Sigmoid colon (tissue), 7 donors: ENCODE measurements around the gene ERO1A. TPM values are rescaled to one million over a fixed set of nuclear protein-coding genes. Genes with fewer than 3 reads are reported as not detected.

Experiments used
- DNase-seq: peaks from one replicate; pipeline ENCODE4 v3.0.0-alpha.2; 2019
- H3K27ac ChIP-seq, 4 donors: fragments of 200-600 bp; sonication (generic); one replicate each; pipeline ENCODE4 v1.5.1; 2016 to 2019; ENCODE audit warnings: mild to moderate bottlenecking in 1 of 4
- H3K27me3 ChIP-seq, 3 donors: fragments of 200-600 bp; sonication (generic); one replicate each; pipeline ENCODE4 v1.5.1; 2019; ENCODE audit warnings: mild to moderate bottlenecking in 1 of 3
- H3K36me3 ChIP-seq, 4 donors: fragments of 200-600 bp; sonication (generic); one replicate each; pipeline ENCODE4 v1.5.1; 2016 to 2019
- H3K4me1 ChIP-seq, 4 donors: fragments of 200-600 bp; sonication (generic); one replicate each; pipeline ENCODE4 v1.5.1; 2017 to 2019
- H3K4me3 ChIP-seq, 4 donors: fragments of 200-600 bp; sonication (generic); one replicate each; pipeline ENCODE4 v1.5.1; 2017 to 2019; ENCODE audit warnings: mild to moderate bottlenecking in 2 of 4, moderate library complexity in 1 of 4
- H3K9me3 ChIP-seq, 4 donors: fragments of 200-600 bp in 3 of 4; sonication (generic) in 3 of 4; one replicate each; pipeline versions ENCODE4 v1.5.1 to v1.6.1; 2013 to 2019
- CTCF ChIP-seq, 4 experiments: fragments of 450-650 bp in 3 of 4; fragments of 200-600 bp in 1 of 4; IDR thresholded peaks; one replicate each; pipeline ENCODE4 v1.5.1; 2016 to 2019; ENCODE audit warnings: antibody characterized with exemption in 4 of 4, mild to moderate bottlenecking in 3 of 4, moderate library complexity in 2 of 4
- EP300 ChIP-seq, 4 donors: sonication (generic); formaldehyde crosslinking; IDR thresholded peaks; one replicate each; pipeline ENCODE4 v1.6.1; 2017; ENCODE audit warnings: antibody characterized with exemption in 4 of 4
- POLR2A ChIP-seq, 2 donors: fragments of 450-650 bp; IDR thresholded peaks; one replicate each; pipeline ENCODE4 v1.6.1; 2016; ENCODE audit warnings: antibody characterized with exemption in 2 of 2, mild to moderate bottlenecking in 2 of 2, moderate library complexity in 2 of 2
- POLR2AphosphoS5 ChIP-seq, 4 donors: sonication (generic); formaldehyde crosslinking; IDR thresholded peaks; one replicate each; pipeline ENCODE4 v1.6.1; 2017; ENCODE audit warnings: antibody characterized with exemption in 4 of 4
- WGBS, 2 donors: extraction: QIAGEN DNeasy Blood & Tissue Kit; methylation state at CpG; one replicate each; pipeline ENCODE4 v1.1.7; 2013; 5-methylcytosine and 5-hydroxymethylcytosine counted together
- intact Hi-C: fragments of 100-400 bp; cut with DNase I; formaldehyde crosslinking; loops from one replicate; pipeline ENCODE4 v1.15.1; 2023
- polyA plus RNA-seq, 3 donors: library from polyadenylated mRNA; stranded (reverse); fragments of 200-250 nt; gene quantifications; one replicate each; pipeline ENCODE4 v1.2.3, GENCODE V29; 2013
- total RNA-seq, 4 donors: library from RNA; depleted of rRNA; stranded (reverse); fragments of >200 nt; gene quantifications; one replicate each; pipeline ENCODE4 v1.1.0, GENCODE V29; 2016
- donor health status: healthy with polysubstance abuse.
- donor health status: Bipolar disorder and iron deficiency.
- donor health status: healthy.

Gene ERO1A
- total and polyA plus RNA-seq, 7 donors, result 3.0 to 30.9 (median 27.2) TPM

DNA sequence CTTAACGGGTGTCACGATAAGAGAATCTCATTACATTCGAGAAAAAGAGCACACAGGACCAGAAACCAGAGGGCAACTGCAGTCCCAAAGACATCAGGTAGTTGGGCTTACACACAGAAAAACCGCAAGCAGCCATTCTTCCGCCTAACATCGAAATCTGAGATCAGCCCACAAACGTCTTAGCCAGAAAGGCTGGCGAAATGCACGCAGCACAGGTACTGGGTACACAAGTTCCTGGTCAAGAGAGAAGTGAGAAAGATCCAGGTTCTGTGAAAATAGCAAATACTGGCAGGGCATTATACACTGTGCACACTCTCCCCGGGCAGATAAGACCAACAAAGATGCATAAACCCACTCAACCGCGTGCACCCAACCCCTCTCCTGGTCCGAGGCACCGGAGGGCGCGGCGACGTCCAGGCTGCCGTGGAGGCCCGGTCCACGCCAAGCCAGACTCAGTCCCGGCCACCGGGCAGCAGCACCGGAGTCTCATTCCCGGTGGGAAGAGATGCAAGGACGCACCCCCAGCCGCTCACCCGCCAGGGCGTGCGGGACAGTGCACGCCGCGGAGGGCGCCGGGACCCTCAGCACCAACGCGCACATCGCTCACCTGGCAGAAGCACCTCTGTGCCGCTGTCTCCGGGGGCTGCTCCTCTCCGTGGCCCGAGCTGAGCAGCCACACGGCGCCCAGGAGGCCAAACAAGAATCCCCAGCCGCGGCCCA, 437 bp downstream of the ERO1A start:
- H3K9me3 ChIP-seq, result no peaks in the 10 kb centered on the region
- H3K36me3 ChIP-seq, result no peaks in the 10 kb centered on the region
- H3K4me1 ChIP-seq, result peaks cover 0 to 26% (median 8%) of the 10 kb centered on the region in 4 donors
- DNase-seq, result no peak
- intact Hi-C loops, result loop anchor here (5.0 kb wide), 1 partner anchor 143 kb away; the partner anchor contains the start of genes GPR137C and TXNDC16
- H3K27me3 ChIP-seq, result no peaks in the 10 kb centered on the region
- H3K27ac ChIP-seq, result peak overlapping the region; percentile 91 to 98 (median 95)
- H3K4me3 ChIP-seq, result peak overlapping the region; percentile 57 to 86 (median 72)
- TF ChIP-seq POLR2AphosphoS5 (IDR thresholded peaks at IDR 0.05) (no peak), CTCF (IDR thresholded peaks at IDR 0.05) (no peak), POLR2A (IDR thresholded peaks at IDR 0.05) (no peak), EP300 (IDR thresholded peaks at IDR 0.05) (no peak)
- WGBS, 2 donors, result 0 to 1% methylated on average over 46 of the region's 46 CpGs

GRCh38 chr14:52693532-52693931, 1.8 kb downstream of the ERO1A start:
- Histone ChIP-seq H3K4me1 (peaks cover 0 to 26% (median 8%) of the 10 kb centered on the region in 4 donors), H3K36me3 (no peaks in the 10 kb centered on the region), H3K27ac (no peak overlapping the region), H3K9me3 (no peaks in the 10 kb centered on the region), H3K27me3 (no peaks in the 10 kb centered on the region), H3K4me3 (no peak overlapping the region)
- no peak for DNase-seq
- TF ChIP-seq POLR2AphosphoS5 (IDR thresholded peaks at IDR 0.05) (no peak), CTCF (IDR thresholded peaks at IDR 0.05) (no peak), POLR2A (IDR thresholded peaks at IDR 0.05) (no peak), EP300 (IDR thresholded peaks at IDR 0.05) (no peak)
- 90 to 93% methylated on average over 7 of the region's 7 CpGs for WGBS, 2 donors
- intact Hi-C loops, result no loop called here

- Histone ChIP-seq H3K9me3 (no peaks in the 10 kb centered on the region), H3K27ac (no peak overlapping the region), H3K36me3 (no peaks in the 10 kb centered on the region), H3K4me3 (no peak overlapping the region), H3K4me1 (peaks cover 0 to 26% (median 8%) of the 10 kb centered on the region in 4 donors), H3K27me3 (no peaks in the 10 kb centered on the region)
- no peak for DNase-seq
- intact Hi-C loops, result no loop called here
- WGBS, 2 donors, result 73 to 80% methylated on average over 3 of the region's 3 CpGs
- TF ChIP-seq EP300 (IDR thresholded peaks at IDR 0.05), result no peak
- no peak for TF ChIP-seq POLR2A (IDR thresholded peaks at IDR 0.05)
- TF ChIP-seq POLR2AphosphoS5 (IDR thresholded peaks at IDR 0.05), result no peak
- TF ChIP-seq CTCF (IDR thresholded peaks at IDR 0.05), result no peak
These were observed 2.3 kb downstream of the ERO1A start for GRCh38 chr14:52693036-52693435.

DNA sequence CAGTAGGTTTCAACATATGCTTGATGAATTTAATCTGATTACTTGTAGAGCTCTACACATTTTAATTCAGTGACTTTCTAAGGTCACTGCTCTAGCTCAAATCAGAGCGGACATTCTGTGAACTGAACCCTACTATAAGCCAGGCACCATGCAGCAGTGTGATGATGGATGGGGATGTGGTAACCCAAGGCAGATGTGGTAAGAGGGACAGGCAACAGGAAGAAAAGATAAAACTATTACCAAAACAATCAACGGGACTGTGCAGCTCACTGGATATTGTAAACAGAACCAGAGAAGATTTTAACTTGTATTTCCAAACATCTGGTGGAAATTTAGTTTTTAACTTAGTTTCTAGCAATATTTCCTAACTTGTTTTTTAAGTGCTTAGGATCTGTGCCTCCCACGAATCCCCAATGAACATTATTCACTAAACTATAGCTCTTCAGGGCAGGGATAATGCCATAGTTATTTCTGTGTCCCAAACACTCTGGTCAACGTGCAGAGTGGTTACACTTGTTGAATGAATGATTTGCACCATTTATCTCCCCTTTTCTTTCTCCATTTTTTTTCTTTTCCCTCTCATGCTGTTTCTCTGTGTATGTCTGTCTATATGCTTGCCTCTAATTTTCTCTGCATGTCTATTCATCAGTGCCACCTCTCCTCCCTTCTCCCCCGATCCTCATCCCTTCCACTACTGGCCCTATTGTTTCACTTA, 3.0 kb downstream of the ERO1A start:
- DNase-seq, result no peak
- no peaks in the 10 kb centered on the region for H3K36me3 ChIP-seq
- intact Hi-C loops, result no loop called here
- TF ChIP-seq CTCF (IDR thresholded peaks at IDR 0.05), result no peak
- TF ChIP-seq EP300 (IDR thresholded peaks at IDR 0.05), result no peak
- TF ChIP-seq POLR2A (IDR thresholded peaks at IDR 0.05), result no peak
- TF ChIP-seq POLR2AphosphoS5 (IDR thresholded peaks at IDR 0.05), result no peak
- H3K4me3 ChIP-seq, result no peak overlapping the region
- no peak overlapping the region for H3K27ac ChIP-seq
- peaks cover 0 to 26% (median 8%) of the 10 kb centered on the region in 4 donors for H3K4me1 ChIP-seq
- H3K9me3 ChIP-seq, result no peaks in the 10 kb centered on the region
- 67 to 71% methylated on average over 5 of the region's 5 CpGs for WGBS, 2 donors
- H3K27me3 ChIP-seq, result no peaks in the 10 kb centered on the region
